Fibroblast of lung (primary cell): ENCODE data around the gene CSNK2A2. TPM values are rescaled to one million over a fixed set of nuclear protein-coding genes. Genes with fewer than 3 reads are reported as not detected.

ENCODE experiments used
- DNase-seq, 2 donors: peaks; one replicate each; pipeline versions ENCODE4 v3.0.0 to v3.0.0-alpha.2; 2010; ENCODE audit warnings: low read depth in 2 of 2
- H2AFZ ChIP-seq: 2 replicates; pipeline ENCODE4 v1.5.1; 2012; ENCODE audit warnings: low read length, control low read depth, inconsistent platforms
- H3K27ac ChIP-seq: 2 replicates; pipeline ENCODE4 v1.5.1; 2011; ENCODE audit warnings: low read length, control low read depth; ENCODE audit not compliant: insufficient read depth
- H3K27me3 ChIP-seq: 2 replicates; pipeline ENCODE4 v1.5.1; 2011; ENCODE audit warnings: mild to moderate bottlenecking, low read length; ENCODE audit not compliant: control insufficient read depth, insufficient read depth
- H3K36me3 ChIP-seq: 2 replicates; pipeline ENCODE4 v1.5.1; 2011; ENCODE audit warnings: low read length; ENCODE audit not compliant: control insufficient read depth, insufficient read depth
- H3K4me1 ChIP-seq: 2 replicates; pipeline ENCODE4 v1.5.1; 2011; ENCODE audit warnings: low read length; ENCODE audit not compliant: control insufficient read depth, insufficient read depth; ENCODE audit errors: extremely low read depth
- H3K4me2 ChIP-seq: 2 replicates; pipeline ENCODE4 v1.5.1; 2011; ENCODE audit warnings: low read length, control low read depth; ENCODE audit not compliant: insufficient read depth; ENCODE audit errors: extremely low read depth
- H3K4me3 ChIP-seq, 4 experiments: fragments of 200-600 bp in 1 of 4; sonication (generic) in 1 of 4; replicated peaks in 1 of 4; 2 replicates each; pipeline ENCODE4 v1.5.1; 2011 to 2016; ENCODE audit warnings: low read length in 4 of 4, low read depth in 3 of 4, mild to moderate bottlenecking in 3 of 4, control low read depth in 2 of 4, inconsistent platforms in 1 of 4, mixed read lengths in 1 of 4; ENCODE audit not compliant: insufficient read depth in 1 of 4; ENCODE audit errors: control extremely low read depth in 1 of 4
- H3K79me2 ChIP-seq: 2 replicates; pipeline ENCODE4 v1.5.1; 2012; ENCODE audit warnings: mild to moderate bottlenecking, low read length, inconsistent platforms; ENCODE audit not compliant: control insufficient read depth, insufficient read depth
- H3K9ac ChIP-seq: 2 replicates; pipeline ENCODE4 v1.5.1; 2011; ENCODE audit warnings: mild to moderate bottlenecking, low read length, control low read depth; ENCODE audit not compliant: insufficient read depth
- H3K9me3 ChIP-seq: 2 replicates; pipeline ENCODE4 v1.5.1; 2012; ENCODE audit warnings: low read depth, low read length; ENCODE audit not compliant: control insufficient read depth, insufficient read depth
- H4K20me1 ChIP-seq: 2 replicates; pipeline ENCODE4 v1.5.1; 2011; ENCODE audit warnings: low read length; ENCODE audit not compliant: control insufficient read depth, insufficient read depth; ENCODE audit errors: extremely low read depth
- CTCF ChIP-seq, 2 donors: IDR thresholded peaks in 1 of 2; conservative IDR thresholded peaks in 1 of 2; 1 replicate in 1 of 2; 2 replicates in 1 of 2; pipeline ENCODE4 v1.5.1; 2011 to 2012; ENCODE audit warnings: low read length in 2 of 2, control low read depth in 1 of 2, inconsistent platforms in 1 of 2, low read depth in 1 of 2, mild to moderate bottlenecking in 1 of 2
- EZH2 ChIP-seq: IDR thresholded peaks from 2 replicates; pipeline ENCODE4 v1.5.1; 2012; ENCODE audit warnings: low read length, control low read depth, mild to moderate bottlenecking; ENCODE audit errors: missing control alignments
- polyA plus RNA-seq, 2 donors: library from polyadenylated mRNA; depleted of rRNA in 1 of 2; stranded (reverse) in 1 of 2; unstranded in 1 of 2; fragments of >200 nt; gene quantifications; 2 replicates each; pipeline ENCODE4 v1.2.1, GENCODE V29; 2011 to 2012; ENCODE audit warnings: missing spikeins in 1 of 2
- total RNA-seq: library from RNA; depleted of rRNA; stranded (reverse); fragments of >200 nt; gene quantifications from 2 replicates; pipeline ENCODE4 v1.2.1, GENCODE V29; 2014

Gene CSNK2A2
- total and polyA plus RNA-seq, 2 donors (not counting 1 experiment from before 2014, with no cell fraction given) = 33.4 to 54.3 TPM

GRCh38 chr16:58116081-58116480 is 81.8 kb downstream of the CSNK2A2 start:
- peaks cover 5% of the 10 kb centered on the region for H3K36me3 ChIP-seq
- no peak for DNase-seq
- H2AFZ ChIP-seq = no peak overlapping the region
- H3K9ac ChIP-seq = no peak overlapping the region
- peak overlapping the region; percentile 46 for H3K27ac ChIP-seq
- H3K4me3 ChIP-seq = no peak overlapping the region
- H3K4me1 ChIP-seq = peaks cover 18% of the 10 kb centered on the region
- TF ChIP-seq CTCF (conservative IDR thresholded peaks at IDR 0.05 in 1 of 2, IDR thresholded peaks at IDR 0.05 in 1 of 2; ENCODE audit: low read depth in 1 of 2, low read length in 2 of 2) (no peak), EZH2 (no peak)
- H3K79me2 ChIP-seq = peaks cover 42% of the 10 kb centered on the region
- H3K4me2 ChIP-seq = no peak overlapping the region
- H3K9me3 ChIP-seq = no peaks in the 10 kb centered on the region
- H3K27me3 ChIP-seq = no peaks in the 10 kb centered on the region
- peaks cover 2% of the 10 kb centered on the region for H4K20me1 ChIP-seq

- peak in 1 of 2 donors; percentile 49 for DNase-seq
- peaks cover 15% of the 10 kb centered on the region for H3K4me1 ChIP-seq
- H4K20me1 ChIP-seq = peaks cover 2% of the 10 kb centered on the region
- H2AFZ ChIP-seq = no peak overlapping the region
- H3K9me3 ChIP-seq = no peaks in the 10 kb centered on the region
- peaks cover 33% of the 10 kb centered on the region for H3K79me2 ChIP-seq
- H3K27ac ChIP-seq = peak overlapping the region; percentile 47
- no peak overlapping the region for H3K4me2 ChIP-seq
- H3K4me3 ChIP-seq = no peak overlapping the region
- no peak overlapping the region for H3K9ac ChIP-seq
- TF ChIP-seq EZH2 = no peak
- TF ChIP-seq CTCF (conservative IDR thresholded peaks at IDR 0.05 in 1 of 2, IDR thresholded peaks at IDR 0.05 in 1 of 2; ENCODE audit: low read depth in 1 of 2, low read length in 2 of 2) = no peak
- no peaks in the 10 kb centered on the region for H3K27me3 ChIP-seq
- H3K36me3 ChIP-seq = peaks cover 5% of the 10 kb centered on the region
Observed at GRCh38 chr16:58114827-58115825, 82.8 kb downstream of the CSNK2A2 start.

GRCh38 chr16:58111302-58111627 is 86.6 kb downstream of the CSNK2A2 start:
- no peak overlapping the region for H3K27ac ChIP-seq
- no peak overlapping the region for H3K4me2 ChIP-seq
- no peaks in the 10 kb centered on the region for H3K27me3 ChIP-seq
- peaks cover 8% of the 10 kb centered on the region for H3K4me1 ChIP-seq
- no peak for TF ChIP-seq EZH2
- no peak for TF ChIP-seq CTCF (conservative IDR thresholded peaks at IDR 0.05 in 1 of 2, IDR thresholded peaks at IDR 0.05 in 1 of 2; ENCODE audit: low read depth in 1 of 2, low read length in 2 of 2)
- H3K36me3 ChIP-seq = peaks cover 5% of the 10 kb centered on the region
- DNase-seq = no peak
- H4K20me1 ChIP-seq = no peaks in the 10 kb centered on the region
- H3K4me3 ChIP-seq = no peak overlapping the region
- no peak overlapping the region for H2AFZ ChIP-seq
- no peaks in the 10 kb centered on the region for H3K79me2 ChIP-seq
- H3K9me3 ChIP-seq = no peaks in the 10 kb centered on the region
- H3K9ac ChIP-seq = no peak overlapping the region
